NCI-H1048 (cell line): Measurements from ENCODE around the gene HTT.

Experiments
- DNase-seq: peaks from one replicate; lab custom pipeline; 2025; lab: John Stamatoyannopoulos, UW

Gene HTT

DNA sequence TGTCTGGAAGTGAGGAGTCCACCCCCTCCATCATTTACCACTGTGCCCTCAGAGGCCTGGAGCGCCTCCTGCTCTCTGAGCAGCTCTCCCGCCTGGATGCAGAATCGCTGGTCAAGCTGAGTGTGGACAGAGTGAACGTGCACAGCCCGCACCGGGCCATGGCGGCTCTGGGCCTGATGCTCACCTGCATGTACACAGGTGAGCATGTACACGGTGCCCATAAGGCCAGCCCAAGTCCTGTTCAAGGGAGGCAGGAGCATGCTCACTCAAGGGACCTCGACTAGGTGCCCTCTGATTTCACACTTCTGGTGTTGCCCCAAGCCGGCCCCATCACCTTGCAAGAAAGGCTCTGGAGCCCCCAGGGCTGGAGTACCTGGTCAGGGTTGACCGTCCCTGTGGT, 161.1 kb downstream of the HTT start:
- DNase-seq, result no peak

DNA sequence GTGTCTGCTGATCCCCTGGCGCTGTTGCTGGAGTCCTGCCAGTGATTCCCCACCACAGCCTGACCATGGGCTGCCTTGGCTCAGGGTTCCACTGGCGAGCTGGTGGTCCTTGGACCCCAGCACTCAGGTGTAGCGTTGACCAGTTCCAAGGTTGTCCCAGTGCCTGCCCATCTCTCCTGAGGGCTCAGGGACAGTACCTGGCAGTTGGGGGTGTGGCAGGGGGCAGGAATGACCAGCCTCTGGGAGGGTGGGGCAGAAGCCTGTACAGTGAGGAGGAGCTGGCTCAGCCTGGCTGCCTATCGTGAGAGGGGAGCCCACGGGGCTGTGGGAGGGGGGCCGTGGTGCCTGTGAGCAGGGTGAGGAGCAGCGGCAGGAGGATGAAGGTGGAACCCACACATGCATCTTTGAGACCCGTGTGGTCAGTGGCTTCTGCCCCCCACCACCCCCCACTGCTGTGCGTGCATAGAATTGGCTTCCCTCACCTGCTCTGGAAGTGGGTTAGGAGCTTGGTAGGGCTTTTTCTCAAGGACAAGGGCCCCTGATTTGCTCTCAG, 161.9 kb downstream of the HTT start:
- no peak for DNase-seq

DNA sequence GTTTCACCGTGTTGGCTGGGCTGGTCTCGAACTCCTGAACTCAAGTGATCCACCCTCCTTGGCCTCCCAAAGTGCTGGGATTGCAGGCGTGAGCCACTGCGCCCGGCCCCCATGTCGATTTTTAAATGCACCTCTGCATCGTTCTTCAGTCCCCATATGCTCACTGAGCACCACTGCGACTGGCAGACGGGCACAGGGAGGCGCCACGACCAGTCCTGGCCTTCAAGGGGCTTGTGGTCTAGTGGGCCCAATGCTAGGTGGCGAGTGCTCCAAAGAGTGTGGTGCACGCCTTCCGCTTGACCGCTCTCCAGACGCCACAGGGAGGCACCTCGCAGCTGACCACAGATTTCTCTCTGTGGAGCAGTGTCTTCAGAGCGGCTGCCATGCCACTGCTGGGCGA, 162.8 kb downstream of the HTT start:
- no peak for DNase-seq

DNA sequence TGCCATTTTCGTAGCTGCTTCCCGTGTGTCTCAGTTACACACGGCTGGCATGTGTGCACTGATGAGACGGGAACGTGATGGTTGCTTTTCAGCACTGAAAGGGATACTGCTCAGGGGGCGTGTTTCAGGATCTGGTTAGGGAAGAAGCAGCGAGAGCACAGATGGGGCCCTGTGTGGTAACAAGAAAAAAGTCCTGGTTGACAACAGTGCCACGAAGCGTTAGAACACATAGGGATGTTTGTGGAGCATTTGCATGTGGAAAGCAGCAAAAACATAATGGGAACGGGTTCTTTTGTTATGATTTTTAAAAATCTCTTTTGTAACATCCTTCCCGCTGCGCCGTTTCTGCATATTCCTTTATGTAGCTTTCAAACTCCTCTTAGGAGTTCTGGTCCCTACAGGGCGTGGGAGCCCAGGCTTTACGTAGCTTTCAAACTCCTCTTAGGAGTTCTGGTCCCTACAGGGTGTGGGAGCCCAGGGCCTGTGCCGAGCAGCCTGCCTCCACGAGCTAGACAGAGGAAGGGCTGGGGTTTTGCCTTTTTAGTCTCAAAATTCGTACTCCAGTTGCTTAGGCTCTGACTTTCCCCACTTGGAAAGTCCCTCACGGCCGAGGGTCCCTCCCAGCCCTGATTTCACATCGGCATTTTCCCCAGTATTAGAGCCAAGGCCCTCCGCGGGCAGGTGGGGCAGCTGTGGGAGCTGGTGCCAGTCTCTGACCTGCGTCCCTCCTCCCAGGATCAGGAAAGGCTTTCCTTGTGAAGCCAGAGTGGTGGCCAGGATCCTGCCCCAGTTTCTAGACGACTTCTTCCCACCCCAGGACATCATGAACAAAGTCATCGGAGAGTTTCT, 163.5 kb downstream of the HTT start:
- DNase-seq, result no peak

DNA sequence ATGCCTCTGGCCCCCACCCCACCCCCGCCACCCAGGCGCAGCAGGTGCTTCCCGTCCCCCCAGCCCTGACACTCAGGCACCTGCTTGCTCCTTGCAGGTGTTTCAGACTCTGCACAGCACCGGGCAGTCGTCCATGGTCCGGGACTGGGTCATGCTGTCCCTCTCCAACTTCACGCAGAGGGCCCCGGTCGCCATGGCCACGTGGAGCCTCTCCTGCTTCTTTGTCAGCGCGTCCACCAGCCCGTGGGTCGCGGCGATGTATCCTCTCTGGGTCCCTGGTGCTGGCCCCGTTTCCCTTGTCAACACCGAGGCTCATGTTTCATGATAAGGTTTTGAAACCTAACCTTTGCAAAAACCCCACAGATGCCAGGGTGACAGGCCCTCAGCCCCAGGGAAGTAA, 164.2 kb downstream of the HTT start:
- DNase-seq, result no peak

DNA sequence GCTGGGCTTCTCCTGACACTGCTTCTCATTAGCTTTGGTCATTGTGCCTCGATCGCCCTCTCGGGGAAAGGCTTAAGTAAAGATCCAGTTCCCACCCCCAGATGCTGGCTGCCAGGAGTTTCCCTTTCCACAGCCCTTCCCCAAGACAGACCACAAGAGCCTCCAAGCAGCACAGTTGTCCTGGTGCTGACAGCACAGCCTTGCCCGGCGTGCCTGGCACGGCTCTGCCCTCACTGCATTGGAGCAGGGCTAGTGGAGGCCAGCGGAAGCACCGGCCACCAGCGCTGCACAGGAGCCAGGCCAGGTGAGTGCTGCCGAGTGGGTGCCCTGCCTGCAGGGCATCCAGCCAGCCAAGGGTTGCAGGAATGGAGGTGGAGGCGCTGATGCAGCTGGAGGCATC, 164.8 kb downstream of the HTT start:
- DNase-seq, result no peak

DNA sequence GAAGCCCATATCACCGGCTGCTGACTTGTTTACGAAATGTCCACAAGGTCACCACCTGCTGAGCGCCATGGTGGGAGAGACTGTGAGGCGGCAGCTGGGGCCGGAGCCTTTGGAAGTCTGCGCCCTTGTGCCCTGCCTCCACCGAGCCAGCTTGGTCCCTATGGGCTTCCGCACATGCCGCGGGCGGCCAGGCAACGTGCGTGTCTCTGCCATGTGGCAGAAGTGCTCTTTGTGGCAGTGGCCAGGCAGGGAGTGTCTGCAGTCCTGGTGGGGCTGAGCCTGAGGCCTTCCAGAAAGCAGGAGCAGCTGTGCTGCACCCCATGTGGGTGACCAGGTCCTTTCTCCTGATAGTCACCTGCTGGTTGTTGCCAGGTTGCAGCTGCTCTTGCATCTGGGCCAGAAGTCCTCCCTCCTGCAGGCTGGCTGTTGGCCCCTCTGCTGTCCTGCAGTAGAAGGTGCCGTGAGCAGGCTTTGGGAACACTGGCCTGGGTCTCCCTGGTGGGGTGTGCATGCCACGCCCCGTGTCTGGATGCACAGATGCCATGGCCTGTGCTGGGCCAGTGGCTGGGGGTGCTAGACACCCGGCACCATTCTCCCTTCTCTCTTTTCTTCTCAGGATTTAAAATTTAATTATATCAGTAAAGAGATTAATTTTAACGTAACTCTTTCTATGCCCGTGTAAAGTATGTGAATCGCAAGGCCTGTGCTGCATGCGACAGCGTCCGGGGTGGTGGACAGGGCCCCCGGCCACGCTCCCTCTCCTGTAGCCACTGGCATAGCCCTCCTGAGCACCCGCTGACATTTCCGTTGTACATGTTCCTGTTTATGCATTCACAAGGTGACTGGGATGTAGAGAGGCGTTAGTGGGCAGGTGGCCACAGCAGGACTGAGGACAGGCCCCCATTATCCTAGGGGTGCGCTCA, 165.8 kb downstream of the HTT start:
- DNase-seq, result no peak

DNA sequence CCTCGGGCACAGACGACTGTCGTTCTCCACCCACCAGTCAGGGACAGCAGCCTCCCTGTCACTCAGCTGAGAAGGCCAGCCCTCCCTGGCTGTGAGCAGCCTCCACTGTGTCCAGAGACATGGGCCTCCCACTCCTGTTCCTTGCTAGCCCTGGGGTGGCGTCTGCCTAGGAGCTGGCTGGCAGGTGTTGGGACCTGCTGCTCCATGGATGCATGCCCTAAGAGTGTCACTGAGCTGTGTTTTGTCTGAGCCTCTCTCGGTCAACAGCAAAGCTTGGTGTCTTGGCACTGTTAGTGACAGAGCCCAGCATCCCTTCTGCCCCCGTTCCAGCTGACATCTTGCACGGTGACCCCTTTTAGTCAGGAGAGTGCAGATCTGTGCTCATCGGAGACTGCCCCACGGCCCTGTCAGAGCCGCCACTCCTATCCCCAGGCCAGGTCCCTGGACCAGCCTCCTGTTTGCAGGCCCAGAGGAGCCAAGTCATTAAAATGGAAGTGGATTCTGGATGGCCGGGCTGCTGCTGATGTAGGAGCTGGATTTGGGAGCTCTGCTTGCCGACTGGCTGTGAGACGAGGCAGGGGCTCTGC, 166.5 kb downstream of the HTT start:
- no peak for DNase-seq

DNA sequence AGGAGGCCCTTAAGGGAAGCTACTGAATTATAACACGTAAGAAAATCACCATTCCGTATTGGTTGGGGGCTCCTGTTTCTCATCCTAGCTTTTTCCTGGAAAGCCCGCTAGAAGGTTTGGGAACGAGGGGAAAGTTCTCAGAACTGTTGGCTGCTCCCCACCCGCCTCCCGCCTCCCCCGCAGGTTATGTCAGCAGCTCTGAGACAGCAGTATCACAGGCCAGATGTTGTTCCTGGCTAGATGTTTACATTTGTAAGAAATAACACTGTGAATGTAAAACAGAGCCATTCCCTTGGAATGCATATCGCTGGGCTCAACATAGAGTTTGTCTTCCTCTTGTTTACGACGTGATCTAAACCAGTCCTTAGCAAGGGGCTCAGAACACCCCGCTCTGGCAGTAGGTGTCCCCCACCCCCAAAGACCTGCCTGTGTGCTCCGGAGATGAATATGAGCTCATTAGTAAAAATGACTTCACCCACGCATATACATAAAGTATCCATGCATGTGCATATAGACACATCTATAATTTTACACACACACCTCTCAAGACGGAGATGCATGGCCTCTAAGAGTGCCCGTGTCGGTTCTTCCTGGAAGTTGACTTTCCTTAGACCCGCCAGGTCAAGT, 167.5 kb downstream of the HTT start:
- no peak for DNase-seq

DNA sequence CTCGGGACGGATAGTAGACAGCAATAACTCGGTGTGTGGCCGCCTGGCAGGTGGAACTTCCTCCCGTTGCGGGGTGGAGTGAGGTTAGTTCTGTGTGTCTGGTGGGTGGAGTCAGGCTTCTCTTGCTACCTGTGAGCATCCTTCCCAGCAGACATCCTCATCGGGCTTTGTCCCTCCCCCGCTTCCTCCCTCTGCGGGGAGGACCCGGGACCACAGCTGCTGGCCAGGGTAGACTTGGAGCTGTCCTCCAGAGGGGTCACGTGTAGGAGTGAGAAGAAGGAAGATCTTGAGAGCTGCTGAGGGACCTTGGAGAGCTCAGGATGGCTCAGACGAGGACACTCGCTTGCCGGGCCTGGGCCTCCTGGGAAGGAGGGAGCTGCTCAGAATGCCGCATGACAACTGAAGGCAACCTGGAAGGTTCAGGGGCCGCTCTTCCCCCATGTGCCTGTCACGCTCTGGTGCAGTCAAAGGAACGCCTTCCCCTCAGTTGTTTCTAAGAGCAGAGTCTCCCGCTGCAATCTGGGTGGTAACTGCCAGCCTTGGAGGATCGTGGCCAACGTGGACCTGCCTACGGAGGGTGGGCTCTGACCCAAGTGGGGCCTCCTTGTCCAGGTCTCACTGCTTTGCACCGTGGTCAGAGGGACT, 168.8 kb downstream of the HTT start:
- DNase-seq, result no peak

DNA sequence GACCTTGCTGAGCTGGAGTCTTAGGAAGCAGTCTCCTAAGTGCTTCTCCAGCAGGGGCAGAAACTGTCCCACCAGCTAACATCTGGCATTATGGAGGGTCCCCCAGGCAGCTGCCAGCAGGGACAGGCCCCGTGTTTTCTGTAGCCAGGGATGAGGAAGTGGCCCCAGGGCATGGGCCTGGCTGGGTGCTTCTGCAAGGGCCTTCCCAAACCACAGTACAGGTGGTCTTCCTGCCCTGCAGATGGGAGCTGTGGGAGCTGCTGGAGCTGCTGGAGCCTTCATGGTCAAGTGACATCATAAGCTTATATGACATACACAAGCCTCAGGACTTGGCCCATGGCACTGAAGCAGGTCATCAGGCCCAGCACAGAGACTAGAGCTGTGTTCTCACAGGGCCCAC, 169.5 kb downstream of the HTT start:
- no peak for DNase-seq

DNA sequence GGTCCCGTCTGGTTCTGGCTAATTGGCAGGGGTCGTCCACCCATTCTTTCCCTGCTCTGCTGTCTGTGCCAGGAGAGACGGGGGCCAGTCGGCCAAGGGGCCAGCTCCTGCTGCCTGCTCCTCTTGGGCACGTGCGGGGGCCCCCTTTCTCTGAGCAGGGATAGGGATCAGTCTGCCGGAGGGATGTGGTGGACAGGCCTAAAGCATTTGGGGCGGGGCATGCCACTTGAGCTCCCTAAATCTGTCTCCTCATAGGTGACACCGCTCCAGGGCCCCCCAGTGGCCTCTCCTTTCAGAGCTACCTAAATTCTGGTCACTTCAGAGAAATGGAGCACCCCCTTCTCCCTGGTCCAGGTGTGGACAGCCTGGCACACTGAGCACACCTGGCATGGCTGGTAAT, 170.3 kb downstream of the HTT start:
- no peak for DNase-seq

DNA sequence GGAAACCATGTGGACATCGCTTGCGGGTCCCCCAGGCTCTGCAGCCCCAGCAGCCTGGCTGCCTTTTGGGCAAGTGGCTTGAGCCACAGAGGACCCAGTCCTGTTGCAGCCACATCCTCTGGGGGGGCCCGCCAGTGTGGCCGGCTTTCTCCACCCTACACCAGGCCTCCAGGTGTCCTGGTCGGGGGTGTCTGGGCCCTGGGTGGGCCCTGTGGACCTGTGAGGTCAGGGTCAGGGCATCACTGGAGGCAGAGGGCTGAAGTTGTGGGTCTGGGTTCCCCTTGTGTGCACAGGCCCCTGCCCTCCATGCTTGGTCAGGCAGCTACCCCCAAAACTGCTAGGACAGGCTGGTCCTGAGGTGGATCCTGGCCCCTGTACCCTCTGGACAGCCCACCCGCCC, 171.2 kb downstream of the HTT start:
- DNase-seq, result no peak

DNA sequence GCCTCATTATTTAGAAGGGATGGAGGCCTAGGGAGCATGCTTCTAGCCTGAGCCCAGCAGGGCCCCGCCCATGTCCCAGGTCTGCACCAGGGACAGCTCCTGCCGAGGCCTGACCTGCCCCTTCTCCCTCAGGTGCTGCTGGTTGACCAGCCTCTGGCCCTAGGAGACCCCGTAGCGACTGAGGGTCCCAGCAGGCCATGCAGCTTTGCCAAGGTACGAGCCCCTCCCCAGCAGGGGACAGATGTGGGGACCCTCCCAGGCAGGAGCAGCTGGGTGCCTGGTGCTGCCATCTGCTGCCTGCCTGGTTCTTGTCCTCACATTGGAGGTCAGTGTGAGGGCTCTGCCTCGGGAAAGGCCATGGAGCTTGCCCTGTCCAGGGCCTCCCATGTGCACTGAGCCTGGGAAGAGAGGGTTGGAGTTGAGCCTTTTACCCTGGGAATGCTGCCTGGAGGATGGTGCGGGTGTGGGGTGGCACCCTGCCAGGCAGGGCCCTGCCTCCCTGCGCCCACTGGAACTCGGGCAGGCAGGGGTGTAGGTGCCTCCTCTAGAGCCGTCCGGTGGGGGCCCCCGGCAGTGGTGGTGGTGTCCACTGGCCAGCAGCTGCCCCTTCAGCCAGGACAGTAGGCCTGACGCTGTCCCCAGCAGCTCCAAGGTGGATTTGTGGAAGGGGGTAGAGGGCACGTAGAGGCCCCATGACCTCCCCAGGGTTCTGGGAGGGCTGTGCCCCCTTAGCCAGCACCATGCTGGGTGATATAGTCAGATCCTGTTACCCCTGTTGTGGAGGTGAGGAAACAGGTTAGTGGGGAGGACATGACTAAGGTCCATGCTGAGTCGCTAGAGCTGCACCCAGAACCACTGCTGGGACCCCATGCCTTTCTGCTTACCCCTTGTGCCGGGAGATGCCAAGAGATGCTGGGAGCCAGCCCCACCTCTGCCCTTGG, 172.2 kb downstream of the HTT start:
- no peak for DNase-seq

DNA sequence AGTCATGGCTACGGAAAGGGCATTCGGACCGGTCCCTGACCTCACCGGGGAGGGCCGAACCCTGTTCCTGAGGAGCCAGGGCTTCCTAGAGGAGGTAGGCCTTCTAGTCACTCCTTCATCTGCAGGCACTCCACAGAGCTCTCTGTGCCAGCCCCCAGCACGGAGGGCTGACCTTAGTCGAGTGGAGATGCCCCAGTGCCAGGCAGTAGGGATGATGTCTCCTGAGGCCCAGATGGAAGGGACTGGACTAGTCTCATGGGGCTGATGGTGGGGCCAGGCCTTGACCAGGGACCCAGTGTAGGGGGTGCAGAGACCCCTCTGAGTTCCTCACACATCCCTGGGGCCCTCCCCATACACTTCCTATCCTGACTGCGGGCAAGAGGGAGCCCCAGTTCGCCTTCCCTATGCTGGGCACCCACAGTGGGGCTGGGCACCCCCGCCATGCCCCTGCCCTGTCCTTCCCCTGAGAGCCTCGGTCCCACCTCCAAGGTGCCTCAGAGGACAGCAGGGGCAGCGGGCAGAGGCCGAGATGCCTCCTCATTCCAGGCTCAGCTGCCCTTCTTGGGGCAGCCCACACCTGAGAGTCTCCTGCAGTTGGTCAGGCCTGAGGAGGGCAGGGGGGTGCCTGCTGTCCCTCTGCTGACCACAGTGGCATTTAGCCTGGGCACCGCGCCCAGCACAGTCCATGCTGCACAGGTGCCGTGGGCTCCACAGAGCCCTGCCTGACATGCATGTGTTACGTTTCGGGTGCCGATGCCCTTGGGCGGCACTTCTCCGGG, 173.1 kb downstream of the HTT start:
- DNase-seq, result no peak

DNA sequence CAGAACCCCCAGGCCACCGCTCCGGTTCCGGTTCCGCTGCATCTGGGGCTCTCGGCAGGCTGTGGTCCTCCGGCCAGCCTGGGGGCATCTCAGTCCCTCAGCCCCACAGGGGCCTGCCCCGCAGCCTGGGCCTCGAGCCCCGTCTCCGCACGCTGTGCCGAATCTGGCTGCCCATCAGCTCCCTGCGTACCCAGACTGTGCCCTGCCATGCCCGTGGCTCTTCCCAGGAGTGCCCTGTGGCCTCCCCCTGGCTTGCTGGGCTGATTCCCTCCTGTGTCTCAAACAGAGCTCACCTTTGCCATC, 173.6 kb downstream of the HTT start:
- no peak for DNase-seq

DNA sequence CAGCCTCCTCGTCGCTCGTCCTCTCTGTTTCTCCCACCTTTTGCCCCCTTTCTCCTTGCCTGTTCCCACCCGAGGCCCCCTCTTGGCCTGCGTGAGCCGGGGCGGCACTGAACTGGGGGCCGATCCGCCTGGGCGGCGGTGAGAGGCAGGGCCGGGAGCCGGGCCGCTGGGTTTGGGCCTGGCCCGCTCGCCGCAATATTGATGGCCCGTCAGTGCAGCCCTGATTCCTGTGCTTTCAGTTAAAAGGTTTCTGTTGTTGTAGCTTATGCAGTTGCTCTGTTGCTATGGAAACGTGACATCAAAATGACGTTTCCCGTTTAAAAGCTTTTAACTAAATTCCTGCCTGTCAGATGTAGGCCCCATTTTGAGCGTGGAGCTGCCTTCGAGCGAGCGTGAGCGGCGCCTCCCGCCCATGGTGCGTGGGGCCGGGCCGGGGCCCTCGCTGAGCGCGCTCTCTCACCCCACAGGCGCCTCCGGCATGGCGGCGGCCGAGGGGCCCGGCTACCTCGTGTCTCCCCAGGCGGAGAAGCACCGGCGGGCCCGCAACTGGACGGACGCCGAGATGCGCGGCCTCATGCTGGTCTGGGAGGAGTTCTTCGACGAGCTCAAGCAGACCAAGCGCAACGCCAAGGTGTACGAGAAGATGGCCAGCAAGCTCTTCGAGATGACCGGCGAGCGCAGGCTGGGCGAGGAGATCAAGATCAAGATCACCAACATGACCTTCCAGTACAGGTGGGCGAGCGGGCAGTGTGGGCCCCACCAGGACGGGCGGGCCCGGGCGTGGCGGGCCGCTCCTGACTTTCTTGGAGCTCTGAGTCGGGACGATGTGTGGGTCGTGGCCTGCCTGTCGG, 174.6 kb downstream of the HTT start, which contains the start of gene MSANTD1:
MSANTD1 (plus strand) TSS at position 349 of the 851 bp plus-strand sequence; CDS start at position 413, 64 bp downstream.
- no peak for DNase-seq

DNA sequence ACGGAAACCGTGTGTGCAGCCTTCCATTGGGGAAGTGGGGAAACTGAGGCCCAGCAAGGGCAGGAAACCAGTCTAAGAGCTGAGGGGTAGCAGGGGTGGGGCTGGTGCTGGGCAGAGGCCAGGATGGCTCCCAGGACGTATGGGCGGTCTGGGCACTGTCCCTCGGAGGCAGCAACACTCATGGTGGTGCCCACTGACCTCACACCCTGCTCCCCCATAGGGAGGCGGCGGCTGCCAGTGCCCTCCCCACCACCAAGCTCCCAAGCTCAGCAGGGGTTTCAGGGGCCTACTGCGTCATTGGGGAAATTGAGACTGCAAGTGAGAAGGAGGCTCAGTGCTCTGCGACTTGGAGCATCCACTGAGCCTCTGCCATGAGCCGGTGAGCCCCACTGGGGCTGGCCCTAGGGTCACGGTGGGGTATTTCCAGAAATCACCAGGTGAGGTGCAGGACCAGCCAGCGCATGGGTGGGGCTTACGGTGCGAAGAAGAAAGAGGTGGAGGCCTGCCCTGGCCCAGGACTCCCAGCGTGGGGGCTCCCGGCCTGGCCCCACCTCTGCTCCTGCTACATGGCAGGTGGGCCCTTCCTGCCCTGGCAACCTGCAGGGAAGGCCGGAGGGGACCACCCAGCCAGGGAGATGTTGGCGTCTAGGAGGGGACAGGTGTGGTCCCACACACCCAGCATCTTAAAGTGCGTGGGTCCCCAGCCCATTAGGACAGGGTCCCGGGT, 175.4 kb downstream of the HTT start:
- no peak for DNase-seq
